GM23338 (cell line): ENCODE data around the gene ESR1. TPM values are rescaled to one million over a fixed set of nuclear protein-coding genes. Genes with fewer than 3 reads are reported as not detected.

Experiments
- ATAC-seq: fragments of 200-7000 bp; cut with Tn5 transposase; 3 replicates; pipeline ENCODE4 v1.9.1; 2020
- DNase-seq: peaks from one replicate; pipeline ENCODE4 v3.0.0-alpha.2; 2015; ENCODE audit warnings: low spot score
- H2AFZ ChIP-seq: fragments of 200-600 bp; sonication (generic); 2 replicates; pipeline ENCODE4 v1.8.0; 2016; ENCODE audit warnings: antibody characterized with exemption, mild to moderate bottlenecking, moderate library complexity
- H3F3A ChIP-seq: fragments of 200-600 bp; sonication (generic); replicated peaks from 2 replicates; pipeline ENCODE4 v1.8.0; 2017; ENCODE audit warnings: antibody characterized with exemption, mixed run types, low read depth
- H3K27ac ChIP-seq: fragments of 200-600 bp; sonication (generic); 2 replicates; pipeline ENCODE4 v1.6.1; 2016; ENCODE audit warnings: low read depth
- H3K27me3 ChIP-seq: fragments of 200-600 bp; sonication (generic); 2 replicates; pipeline ENCODE4 v1.8.0; 2016; ENCODE audit warnings: mild to moderate bottlenecking, mixed run types, moderate library complexity; ENCODE audit not compliant: insufficient read depth
- H3K36me3 ChIP-seq: fragments of 200-600 bp; sonication (generic); 2 replicates; pipeline ENCODE4 v1.8.0; 2016; ENCODE audit warnings: mild to moderate bottlenecking; ENCODE audit not compliant: insufficient read depth
- H3K4me1 ChIP-seq: fragments of 200-600 bp; sonication (generic); 2 replicates; pipeline ENCODE4 v1.8.0; 2016; ENCODE audit warnings: mild to moderate bottlenecking, moderate library complexity; ENCODE audit not compliant: insufficient read depth
- H3K4me2 ChIP-seq: fragments of 200-600 bp; sonication (generic); 2 replicates; pipeline ENCODE4 v1.7.1; 2017; ENCODE audit warnings: mixed run types
- H3K4me3 ChIP-seq: fragments of 200-600 bp; sonication (generic); 2 replicates; pipeline ENCODE4 v1.6.1; 2016; ENCODE audit warnings: mixed run types
- H3K79me2 ChIP-seq: fragments of 200-600 bp; sonication (generic); replicated peaks from 2 replicates; pipeline ENCODE4 v1.8.0; 2017; ENCODE audit warnings: mild to moderate bottlenecking; ENCODE audit not compliant: insufficient read depth
- H3K9me2 ChIP-seq: fragments of 200-600 bp; sonication (generic); 2 replicates; pipeline ENCODE4 v1.8.0; 2017; ENCODE audit not compliant: insufficient read depth
- H4K20me1 ChIP-seq: fragments of 200-600 bp; sonication (generic); replicated peaks from 2 replicates; pipeline ENCODE4 v1.8.0; 2017; ENCODE audit warnings: mild to moderate bottlenecking; ENCODE audit not compliant: insufficient read depth
- H3K27ac Mint-ChIP-seq: 2 replicates; pipeline ENCODE4 v1.8.0; 2020; ENCODE audit warnings: inconsistent platforms, mild to moderate bottlenecking, moderate library complexity, mixed read lengths
- H3K27me3 Mint-ChIP-seq: 3 replicates; pipeline ENCODE4 v1.8.0; 2022; ENCODE audit warnings: low read depth, mild to moderate bottlenecking, moderate library complexity, mixed read lengths, inconsistent platforms; ENCODE audit not compliant: insufficient read depth, poor library complexity
- H3K36me3 Mint-ChIP-seq: 3 replicates; pipeline ENCODE4 v1.8.0; 2021; ENCODE audit warnings: low read depth, mild to moderate bottlenecking, inconsistent platforms, moderate library complexity, mixed read lengths
- H3K4me1 Mint-ChIP-seq: 3 replicates; pipeline ENCODE4 v1.8.0; 2020; ENCODE audit warnings: mild to moderate bottlenecking, inconsistent platforms, mixed read lengths
- H3K4me3 Mint-ChIP-seq: 3 replicates; pipeline ENCODE4 v1.8.0; 2021; ENCODE audit warnings: moderate library complexity, mild to moderate bottlenecking, inconsistent platforms, mixed read lengths
- H3K9me3 Mint-ChIP-seq: 3 replicates; pipeline ENCODE4 v1.8.0; 2020; ENCODE audit warnings: moderate library complexity, mild to moderate bottlenecking, inconsistent platforms, mixed read lengths
- CREB1 ChIP-seq: fragments of 250-450 bp; sonication (Bioruptor Pico); IDR thresholded peaks from 2 replicates; pipeline ENCODE4 v1.5.0; 2020; ENCODE audit warnings: low read depth, mild to moderate bottlenecking, moderate library complexity
- ETS1 ChIP-seq: IDR thresholded peaks from 2 replicates; pipeline ENCODE4 v1.6.1; 2016; ENCODE audit warnings: antibody characterized with exemption
- EZH2 ChIP-seq: fragments of 200-600 bp; sonication (generic); IDR thresholded peaks from one replicate; pipeline ENCODE4 v1.8.0; 2017; ENCODE audit warnings: antibody characterized with exemption, mild to moderate bottlenecking, low read depth; ENCODE audit not compliant: unreplicated experiment
- EZH2phosphoT487 ChIP-seq: fragments of 200-600 bp; sonication (generic); IDR thresholded peaks from one replicate; pipeline ENCODE4 v1.8.1; 2018; ENCODE audit warnings: antibody characterized with exemption; ENCODE audit not compliant: unreplicated experiment
- NANOG ChIP-seq: IDR thresholded peaks from 2 replicates; pipeline ENCODE4 v1.6.1; 2016; ENCODE audit warnings: antibody characterized with exemption, borderline replicate concordance
- REST ChIP-seq: IDR thresholded peaks from one replicate; pipeline ENCODE4 v1.6.1; 2018; ENCODE audit warnings: antibody characterized with exemption; ENCODE audit not compliant: unreplicated experiment
- STAT1 ChIP-seq: IDR thresholded peaks from one replicate; pipeline ENCODE4 v1.6.1; 2016; ENCODE audit warnings: antibody characterized with exemption; ENCODE audit not compliant: unreplicated experiment
- polyA plus RNA-seq: library from polyadenylated mRNA; unstranded; fragments of >200 nt; fragmentation: Nextera tagmentation; extraction: Ambion mirVana; gene quantifications from 2 replicates; pipeline ENCODE4 v1.2.1, GENCODE V29; 2016
- total RNA-seq: library from RNA; depleted of rRNA; stranded (reverse); fragments of >200 nt; shearing (Covaris generic); gene quantifications from 2 replicates; pipeline ENCODE4 v1.2.3, GENCODE V29; 2014
- TF ChIP-seq, protein P1 (sequence below): fragments of 250-450 bp; sonication (Bioruptor Pico); IDR thresholded peaks from 2 replicates; pipeline ENCODE4 v1.5.0; 2020; ENCODE audit warnings: mild to moderate bottlenecking, moderate library complexity

The ESR1 gene
- total and polyA plus RNA-seq, 2 experiments from 2014 or later = 0.94 TPM; not detected in 1

GRCh38 chr6:152122434-152122833 lies 315.0 kb downstream of the ESR1 start:
- Mint-ChIP-seq H3K36me3 (no peaks in the 10 kb centered on the region), H3K4me1 (no peaks in the 10 kb centered on the region)
- H4K20me1 ChIP-seq = no peaks in the 10 kb centered on the region

More at GRCh38 chr6:152122434-152122833, 315.0 kb downstream of the ESR1 start:
- H3K27me3 ChIP-seq = no peaks in the 10 kb centered on the region
- H3K4me3 ChIP-seq = no peak overlapping the region
- no peak overlapping the region for H2AFZ ChIP-seq
- H3K4me3 Mint-ChIP-seq = no peak overlapping the region
- H3K36me3 ChIP-seq = no peaks in the 10 kb centered on the region
- no peak overlapping the region for H3K27ac Mint-ChIP-seq
- H3K27me3 Mint-ChIP-seq = no peaks in the 10 kb centered on the region
- no peaks in the 10 kb centered on the region for H3K9me3 Mint-ChIP-seq
- DNase-seq (no peak), ATAC-seq (no peak)
- H3K9me2 ChIP-seq = peaks cover 5% of the 10 kb centered on the region; the same call in 1 of the 2 replicates
- no peaks in the 10 kb centered on the region for H3K79me2 ChIP-seq
- no peaks in the 10 kb centered on the region for H3K4me1 ChIP-seq
- no peak overlapping the region for H3K4me2 ChIP-seq
- TF ChIP-seq STAT1 (no peak), EZH2 (no peak), ETS1 (no peak), CREB1 (no peak), EZH2phosphoT487 (no peak), NANOG (no peak), REST (no peak)
- TF ChIP-seq, protein P1, sequence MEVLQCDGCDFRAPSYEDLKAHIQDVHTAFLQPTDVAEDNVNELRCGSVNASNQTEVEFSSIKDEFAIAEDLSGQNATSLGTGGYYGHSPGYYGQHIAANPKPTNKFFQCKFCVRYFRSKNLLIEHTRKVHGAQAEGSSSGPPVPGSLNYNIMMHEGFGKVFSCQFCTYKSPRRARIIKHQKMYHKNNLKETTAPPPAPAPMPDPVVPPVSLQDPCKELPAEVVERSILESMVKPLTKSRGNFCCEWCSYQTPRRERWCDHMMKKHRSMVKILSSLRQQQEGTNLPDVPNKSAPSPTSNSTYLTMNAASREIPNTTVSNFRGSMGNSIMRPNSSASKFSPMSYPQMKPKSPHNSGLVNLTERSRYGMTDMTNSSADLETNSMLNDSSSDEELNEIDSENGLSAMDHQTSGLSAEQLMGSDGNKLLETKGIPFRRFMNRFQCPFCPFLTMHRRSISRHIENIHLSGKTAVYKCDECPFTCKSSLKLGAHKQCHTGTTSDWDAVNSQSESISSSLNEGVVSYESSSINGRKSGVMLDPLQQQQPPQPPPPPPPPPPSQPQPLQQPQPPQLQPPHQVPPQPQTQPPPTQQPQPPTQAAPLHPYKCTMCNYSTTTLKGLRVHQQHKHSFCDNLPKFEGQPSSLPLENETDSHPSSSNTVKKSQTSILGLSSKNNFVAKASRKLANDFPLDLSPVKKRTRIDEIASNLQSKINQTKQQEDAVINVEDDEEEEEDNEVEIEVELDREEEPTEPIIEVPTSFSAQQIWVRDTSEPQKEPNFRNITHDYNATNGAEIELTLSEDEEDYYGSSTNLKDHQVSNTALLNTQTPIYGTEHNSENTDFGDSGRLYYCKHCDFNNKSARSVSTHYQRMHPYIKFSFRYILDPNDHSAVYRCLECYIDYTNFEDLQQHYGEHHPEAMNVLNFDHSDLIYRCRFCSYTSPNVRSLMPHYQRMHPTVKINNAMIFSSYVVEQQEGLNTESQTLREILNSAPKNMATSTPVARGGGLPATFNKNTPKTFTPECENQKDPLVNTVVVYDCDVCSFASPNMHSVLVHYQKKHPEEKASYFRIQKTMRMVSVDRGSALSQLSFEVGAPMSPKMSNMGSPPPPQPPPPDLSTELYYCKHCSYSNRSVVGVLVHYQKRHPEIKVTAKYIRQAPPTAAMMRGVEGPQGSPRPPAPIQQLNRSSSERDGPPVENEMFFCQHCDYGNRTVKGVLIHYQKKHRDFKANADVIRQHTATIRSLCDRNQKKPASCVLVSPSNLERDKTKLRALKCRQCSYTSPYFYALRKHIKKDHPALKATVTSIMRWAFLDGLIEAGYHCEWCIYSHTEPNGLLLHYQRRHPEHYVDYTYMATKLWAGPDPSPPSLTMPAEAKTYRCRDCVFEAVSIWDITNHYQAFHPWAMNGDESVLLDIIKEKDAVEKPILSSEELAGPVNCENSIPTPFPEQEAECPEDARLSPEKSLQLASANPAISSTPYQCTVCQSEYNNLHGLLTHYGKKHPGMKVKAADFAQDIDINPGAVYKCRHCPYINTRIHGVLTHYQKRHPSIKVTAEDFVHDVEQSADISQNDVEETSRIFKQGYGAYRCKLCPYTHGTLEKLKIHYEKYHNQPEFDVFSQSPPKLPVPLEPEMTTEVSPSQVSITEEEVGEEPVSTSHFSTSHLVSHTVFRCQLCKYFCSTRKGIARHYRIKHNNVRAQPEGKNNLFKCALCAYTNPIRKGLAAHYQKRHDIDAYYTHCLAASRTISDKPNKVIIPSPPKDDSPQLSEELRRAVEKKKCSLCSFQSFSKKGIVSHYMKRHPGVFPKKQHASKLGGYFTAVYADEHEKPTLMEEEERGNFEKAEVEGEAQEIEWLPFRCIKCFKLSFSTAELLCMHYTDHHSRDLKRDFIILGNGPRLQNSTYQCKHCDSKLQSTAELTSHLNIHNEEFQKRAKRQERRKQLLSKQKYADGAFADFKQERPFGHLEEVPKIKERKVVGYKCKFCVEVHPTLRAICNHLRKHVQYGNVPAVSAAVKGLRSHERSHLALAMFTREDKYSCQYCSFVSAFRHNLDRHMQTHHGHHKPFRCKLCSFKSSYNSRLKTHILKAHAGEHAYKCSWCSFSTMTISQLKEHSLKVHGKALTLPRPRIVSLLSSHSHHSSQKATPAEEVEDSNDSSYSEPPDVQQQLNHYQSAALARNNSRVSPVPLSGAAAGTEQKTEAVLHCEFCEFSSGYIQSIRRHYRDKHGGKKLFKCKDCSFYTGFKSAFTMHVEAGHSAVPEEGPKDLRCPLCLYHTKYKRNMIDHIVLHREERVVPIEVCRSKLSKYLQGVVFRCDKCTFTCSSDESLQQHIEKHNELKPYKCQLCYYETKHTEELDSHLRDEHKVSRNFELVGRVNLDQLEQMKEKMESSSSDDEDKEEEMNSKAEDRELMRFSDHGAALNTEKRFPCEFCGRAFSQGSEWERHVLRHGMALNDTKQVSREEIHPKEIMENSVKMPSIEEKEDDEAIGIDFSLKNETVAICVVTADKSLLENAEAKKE (CRISPR knock-in tag) = no peak
- no peak overlapping the region for H3K27ac ChIP-seq
- no peaks in the 10 kb centered on the region for H3F3A ChIP-seq
